Measurements from ENCODE around the gene RNGTT. TPM values are rescaled to one million over a fixed set of nuclear protein-coding genes. Genes with fewer than 3 reads are reported as not detected.
"Not testable (repeated sequence)": the region's sequence is repeated elsewhere in the genome, so short reads cannot be mapped to it uniquely, and the experiment has no call there.

Gene RNGTT
- total RNA-seq, 2 donors from 2014 or later, result 13.5 to 20.5 TPM

DNA sequence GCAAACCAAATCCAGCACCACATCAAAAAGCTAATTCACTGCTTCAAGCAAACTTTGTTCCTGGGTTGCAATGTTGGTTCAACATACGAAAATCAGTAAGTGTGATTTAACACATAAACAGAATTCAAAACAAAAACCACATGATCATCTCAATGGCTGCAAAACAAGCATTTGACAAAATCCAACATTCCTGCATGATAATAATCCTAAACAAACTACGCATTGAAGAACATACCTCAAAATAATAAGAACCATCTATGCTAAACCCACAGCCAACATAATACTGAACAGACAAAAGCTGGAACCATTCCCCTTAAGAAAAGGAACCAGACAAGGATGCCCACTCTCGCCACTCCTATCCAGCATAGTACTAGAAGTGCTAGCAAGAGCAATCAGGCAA is 49.9 kb downstream of the RNGTT start:
- peaks cover 16 to 44% of the 10 kb centered on the region in 2 donors for H3K4me1 ChIP-seq (ENCODE audit: control insufficient read depth in 1 of 2, low read depth in 2 of 2)
- no peak for ATAC-seq (ENCODE audit: insufficient number of reproducible peaks, low FRiP score, low read depth)
- DNase-seq (ENCODE audit: low spot score), result no peak

DNA sequence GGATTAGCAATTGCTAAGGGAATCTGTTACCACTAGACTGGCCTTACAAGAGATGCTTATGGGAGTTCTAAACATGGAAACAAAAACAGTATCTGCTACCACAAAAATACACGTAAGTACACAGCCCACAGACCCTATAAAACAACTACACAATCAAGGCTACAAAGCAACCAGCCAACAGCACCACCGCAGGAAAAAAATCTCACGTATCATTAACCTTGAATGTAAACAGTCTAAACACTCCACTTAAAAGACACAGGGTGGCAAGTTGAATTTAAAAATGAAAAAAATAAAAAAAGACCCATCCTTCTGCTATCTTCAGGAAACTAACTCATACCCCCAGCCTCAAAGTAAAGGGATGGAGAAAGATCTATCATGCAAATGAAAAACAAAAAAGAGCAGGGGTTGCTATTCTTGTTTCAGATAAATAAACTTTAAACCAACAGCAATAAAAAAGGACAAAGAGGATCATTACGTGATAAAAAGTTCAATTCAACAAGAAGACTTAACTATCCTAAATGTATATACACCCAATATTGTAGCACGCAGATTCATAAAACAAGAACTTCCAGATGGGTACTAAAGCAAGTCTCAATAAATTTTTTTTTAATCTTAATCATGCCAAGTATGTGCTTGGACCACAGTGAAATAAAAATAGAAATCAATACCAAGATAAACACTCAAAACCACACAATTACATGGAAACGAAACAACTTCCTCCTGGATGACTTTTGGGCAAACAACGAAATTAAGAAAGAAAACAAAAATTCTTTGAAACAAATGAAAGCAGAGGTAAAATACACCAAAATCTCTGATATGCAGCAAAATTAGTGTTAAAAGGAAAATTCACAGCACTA is 52.3 kb downstream of the RNGTT start:
- H3K27ac ChIP-seq, result peak overlapping the region; percentile 31 to 35
- no peak for TF ChIP-seq CTCF (IDR thresholded peaks at IDR 0.05)
- H3K36me3 ChIP-seq, result no peaks in the 10 kb centered on the region
- no peaks in the 10 kb centered on the region for H3K27me3 ChIP-seq (replicated peaks; ENCODE audit: insufficient read depth)
- H3K4me1 ChIP-seq (ENCODE audit: control insufficient read depth in 1 of 2, low read depth in 2 of 2), result peaks cover 16 to 48% of the 10 kb centered on the region in 2 donors
- H3K4me3 ChIP-seq, result peak overlapping the region; percentile 4
- no peak for DNase-seq (ENCODE audit: low spot score)
- no peak for ATAC-seq (ENCODE audit: insufficient number of reproducible peaks, low FRiP score, low read depth)
- H3K9me3 ChIP-seq, result no peaks in the 10 kb centered on the region

More for the DNA sequence above, 49.9 kb downstream of the RNGTT start:
- TF ChIP-seq CTCF (IDR thresholded peaks at IDR 0.05), result no peak
- H3K27ac ChIP-seq, result no peak overlapping the region
- H3K36me3 ChIP-seq, result no peaks in the 10 kb centered on the region
- H3K27me3 ChIP-seq (replicated peaks; ENCODE audit: insufficient read depth), result no peaks in the 10 kb centered on the region
- no peak overlapping the region for H3K4me3 ChIP-seq
- H3K9me3 ChIP-seq, result no peaks in the 10 kb centered on the region

GRCh38 chr6:88908598-88909548 is 54.5 kb downstream of the RNGTT start:
- Histone ChIP-seq H3K27me3 (replicated peaks; ENCODE audit: insufficient read depth) (no peaks in the 10 kb centered on the region), H3K27ac (no peak overlapping the region), H3K9me3 (no peaks in the 10 kb centered on the region), H3K36me3 (no peaks in the 10 kb centered on the region), H3K4me3 (no peak overlapping the region), H3K4me1 (ENCODE audit: control insufficient read depth in 1 of 2, low read depth in 2 of 2) (peaks cover 16 to 48% of the 10 kb centered on the region in 2 donors)
- DNase-seq (ENCODE audit: low spot score), result no peak
- ATAC-seq (ENCODE audit: insufficient number of reproducible peaks, low FRiP score, low read depth), result no peak
- no peak for TF ChIP-seq CTCF (IDR thresholded peaks at IDR 0.05)

DNA sequence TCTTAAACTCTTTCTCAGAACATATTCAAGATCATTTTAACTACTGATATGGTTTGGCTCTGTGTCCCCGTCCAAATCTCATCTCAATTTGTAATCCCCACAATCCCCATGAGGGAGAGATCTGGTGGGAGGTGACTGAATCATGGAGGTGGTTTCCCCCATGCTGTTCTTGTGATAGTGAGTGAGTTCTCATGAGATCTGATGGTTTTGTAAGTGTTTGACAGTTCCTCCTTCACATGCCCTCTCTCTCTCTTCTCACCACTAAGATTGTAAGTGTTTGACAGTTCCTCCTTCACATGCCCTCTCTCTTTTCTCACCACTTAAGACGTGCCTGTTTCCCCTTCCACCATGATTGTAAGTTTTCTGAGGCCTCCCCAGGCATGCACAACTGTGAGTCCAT is 56.3 kb downstream of the RNGTT start:
- not testable (repeated sequence) for ATAC-seq (ENCODE audit: insufficient number of reproducible peaks, low FRiP score, low read depth); H3K36me3 ChIP-seq; DNase-seq (ENCODE audit: low spot score); H3K9me3 ChIP-seq; H3K27ac ChIP-seq; H3K4me3 ChIP-seq; H3K27me3 ChIP-seq (replicated peaks; ENCODE audit: insufficient read depth)
- peaks cover 16 to 39% of the 10 kb centered on the region in 2 donors for H3K4me1 ChIP-seq (ENCODE audit: control insufficient read depth in 1 of 2, low read depth in 2 of 2)

- Histone ChIP-seq H3K27me3 (replicated peaks; ENCODE audit: insufficient read depth) (no peaks in the 10 kb centered on the region), H3K36me3 (no peaks in the 10 kb centered on the region), H3K4me1 (ENCODE audit: control insufficient read depth in 1 of 2, low read depth in 2 of 2) (no peaks in the 10 kb centered on the region), H3K4me3 (no peak overlapping the region), H3K9me3 (no peaks in the 10 kb centered on the region), H3K27ac (no peak overlapping the region)
- no peak for TF ChIP-seq CTCF (IDR thresholded peaks at IDR 0.05)
- DNase-seq (ENCODE audit: low spot score), result no peak
- no peak for ATAC-seq (ENCODE audit: insufficient number of reproducible peaks, low FRiP score, low read depth)
Observed at GRCh38 chr6:88899569-88900316, 63.7 kb downstream of the RNGTT start.
